HepG2 (cell line): ENCODE results near the gene GNGT2. TPM values are rescaled to one million over a fixed set of nuclear protein-coding genes. Genes with fewer than 3 reads are reported as not detected.

Experiments
- ATAC-seq: fragments of 200-7000 bp; cut with Tn5 transposase; 3 replicates; pipeline ENCODE4 v1.9.1; 2020; ENCODE audit warnings: mild to moderate bottlenecking, moderate library complexity
- BruUV-seq: library from RNA; stranded (reverse); fragments of 400-500 nt; replicated peaks from 2 replicates; lab custom pipeline; 2021; lab: Mats Ljungman, UMichigan
- CTCF ChIA-PET: fragments of 300-600 bp; formaldehyde crosslinking; extraction: SDS; loops from one replicate; lab custom pipeline; 2021; ENCODE audit warnings: low total read pairs, inconsistent platforms, low intra/inter-chr PET ratio; lab: Yijun Ruan, JAX
- POLR2A ChIA-PET: fragments of 350-600 bp; sonication (Branson Sonifier 250); formaldehyde crosslinking; loops from one replicate; lab custom pipeline; 2020; ENCODE audit warnings: antibody characterized with exemption, inconsistent platforms; lab: Yijun Ruan, JAX
- DNase-seq: peaks from one replicate; pipeline ENCODE4 v3.0.0-alpha.2; 2015; ENCODE audit warnings: low spot score
- FAIRE-seq: peaks from 3 replicates; lab custom pipeline; 2011; peaks lifted over from hg19 to GRCh38; lab: Jason Lieb, UNC
- H2AFZ ChIP-seq: one replicate; pipeline ENCODE4 v1.6.1; 2011; ENCODE audit warnings: low read length, inconsistent platforms
- H3K27ac ChIP-seq: fragments of 300-600 bp; 3 replicates; pipeline ENCODE4 v1.8.0; 2011; ENCODE audit warnings: mixed run types, mild to moderate bottlenecking, mixed read lengths, low read length, inconsistent platforms; ENCODE audit not compliant: insufficient read depth; ENCODE audit errors: extremely low read length
- H3K27me3 ChIP-seq, 2 experiments: fragments of 200-600 bp in 1 of 2; 2 replicates in 1 of 2; 3 replicates in 1 of 2; pipeline versions ENCODE4 v1.6.0 to v1.8.0; 2011; ENCODE audit warnings: low read length in 2 of 2, mild to moderate bottlenecking in 2 of 2, moderate library complexity in 2 of 2, inconsistent platforms in 1 of 2; ENCODE audit not compliant: insufficient read depth in 2 of 2, control insufficient read depth in 1 of 2
- H3K36me3 ChIP-seq, 2 experiments: fragments of 200-600 bp in 1 of 2; replicated peaks in 1 of 2; 2 replicates in 1 of 2; 3 replicates in 1 of 2; pipeline versions ENCODE4 v1.5.1 to v1.8.0; 2011; ENCODE audit warnings: low read length in 2 of 2, inconsistent platforms in 1 of 2; ENCODE audit not compliant: insufficient read depth in 2 of 2, control insufficient read depth in 1 of 2
- H3K4me1 ChIP-seq: 2 replicates; pipeline ENCODE4 v1.5.1; 2012; ENCODE audit warnings: low read length, inconsistent platforms; ENCODE audit not compliant: insufficient read depth
- H3K4me2 ChIP-seq: 2 replicates; pipeline ENCODE4 v1.6.0; 2011; ENCODE audit warnings: low read depth, low read length, inconsistent platforms
- H3K4me3 ChIP-seq, 3 experiments: fragments of 200-600 bp in 1 of 3; sonication (generic), shearing (Covaris generic) in 1 of 3; replicated peaks in 1 of 3; 2 replicates each; pipeline ENCODE4 v1.5.1; 2011 to 2016; ENCODE audit warnings: low read length in 3 of 3, inconsistent platforms in 2 of 3, low read depth in 2 of 3, mild to moderate bottlenecking in 2 of 3, control low read depth in 1 of 3, mixed read lengths in 1 of 3; ENCODE audit not compliant: insufficient read depth in 1 of 3
- H3K79me2 ChIP-seq: one replicate; pipeline ENCODE4 v1.6.1; 2011; ENCODE audit warnings: low read length, inconsistent platforms; ENCODE audit not compliant: insufficient read depth
- H3K9ac ChIP-seq: 2 replicates; pipeline ENCODE4 v1.6.0; 2011; ENCODE audit warnings: mild to moderate bottlenecking, low read depth, low read length, inconsistent platforms; ENCODE audit not compliant: insufficient read depth
- H3K9me3 ChIP-seq: 2 replicates; pipeline ENCODE4 v1.5.1; 2012; ENCODE audit warnings: mild to moderate bottlenecking, low read length
- H4K20me1 ChIP-seq: 2 replicates; pipeline ENCODE4 v1.6.0; 2011; ENCODE audit warnings: inconsistent platforms, mild to moderate bottlenecking, low read length, moderate library complexity; ENCODE audit not compliant: insufficient read depth
- HMG20A ChIP-seq: IDR thresholded peaks from 2 replicates; pipeline ENCODE4 v1.6.1; 2016; ENCODE audit warnings: borderline replicate concordance
- HNRNPH1 ChIP-seq: fragments of 200-400 bp; formaldehyde crosslinking; optimal IDR thresholded peaks from 2 replicates; pipeline ENCODE3; 2017; ENCODE audit warnings: mild to moderate bottlenecking, low read depth, low read length
- RAD21 ChIP-seq: fragments of 450-650 bp; formaldehyde crosslinking; IDR thresholded peaks from 2 replicates; pipeline ENCODE4 v1.5.0; 2020; ENCODE audit warnings: mild to moderate bottlenecking
- RFX1 ChIP-seq: fragments of 450-650 bp; IDR thresholded peaks from 2 replicates; pipeline ENCODE4 v1.6.1; 2017
- RFX5 ChIP-seq: IDR thresholded peaks from 2 replicates; pipeline ENCODE4 v1.6.1; 2011; ENCODE audit warnings: low read depth, low read length, improper control_type of control experiment
- RFXAP ChIP-seq: sonication (generic); formaldehyde crosslinking; IDR thresholded peaks from 2 replicates; pipeline ENCODE4 v1.4.0; 2020; ENCODE audit warnings: missing genetic modification reagents, borderline replicate concordance
- ZBTB20 ChIP-seq: sonication (generic); formaldehyde crosslinking; IDR thresholded peaks from 2 replicates; pipeline ENCODE4 v1.8.1; 2023; ENCODE audit warnings: missing genetic modification reagents, low read depth, mild to moderate bottlenecking, borderline replicate concordance
- ZKSCAN5 ChIP-seq: sonication (generic); formaldehyde crosslinking; IDR thresholded peaks from 2 replicates; pipeline ENCODE4 v1.5.1; 2020; ENCODE audit warnings: mild to moderate bottlenecking, missing genetic modification reagents
- ZNF501 ChIP-seq: sonication (generic); formaldehyde crosslinking; IDR thresholded peaks from 2 replicates; pipeline ENCODE4 v1.5.1; 2020; ENCODE audit warnings: mild to moderate bottlenecking, moderate library complexity, missing genetic modification reagents
- ZNF7 ChIP-seq: IDR thresholded peaks from 2 replicates; pipeline ENCODE4 v1.6.1; 2016; ENCODE audit warnings: missing biosample characterization, missing genetic modification reagents
- WGBS: methylation state at CpG from one replicate; pipeline ENCODE4 v1.1.6; 2017; ENCODE audit warnings: low lambda C conversion rate; 5-methylcytosine and 5-hydroxymethylcytosine counted together
- in situ Hi-C: cut with HindIII; loops from 2 replicates; pipeline ENCODE4 v1.10.0; 2017; ENCODE audit warnings: low pct_unique_long_range_greater_than_20kb; ENCODE audit not compliant: extremely low pct_ligation_motif_present
- intact Hi-C: fragments of 100-400 bp; cut with micrococcal nuclease; formaldehyde crosslinking; loops from one replicate; pipeline ENCODE4 v1.10.0; 2022; ENCODE audit not compliant: unreplicated experiment
- polyA plus RNA-seq, 8 experiments: library from polyadenylated mRNA; depleted of rRNA in 3 of 8; stranded (reverse) in 7 of 8; unstranded in 1 of 8; fragments of >200 nt; fragmentation: Illumina TruSeq in 4 of 8; extraction: Trizol in 4 of 8; gene quantifications; 2 replicates each; pipeline versions ENCODE4 v1.2.1 to v1.2.3, GENCODE V29; 2011 to 2016; ENCODE audit warnings: low read depth in 4 of 8, missing spikeins in 1 of 8, mixed read lengths in 1 of 8; ENCODE audit not compliant: insufficient read depth in 1 of 8
- total RNA-seq, 5 experiments: library from RNA; depleted of rRNA; stranded (reverse); fragments of >200 nt; fragmentation: Illumina TruSeq; extraction: Trizol; gene quantifications; 2 replicates each; pipeline ENCODE4 v1.2.3, GENCODE V29; 2016; ENCODE audit warnings: low read depth in 1 of 5
- TF ChIP-seq, protein P1 (sequence below): sonication (generic); formaldehyde crosslinking; IDR thresholded peaks from 2 replicates; pipeline ENCODE4 v1.5.0; 2020; ENCODE audit warnings: mild to moderate bottlenecking, missing genetic modification reagents
- TF ChIP-seq, protein P2 (sequence below): sonication (generic); formaldehyde crosslinking; IDR thresholded peaks from 2 replicates; pipeline ENCODE4 v1.5.0; 2020; ENCODE audit warnings: mild to moderate bottlenecking, missing genetic modification reagents

Gene GNGT2
- total and polyA plus RNA-seq, 2 of the 13 experiments (the other 11 are each of a cell fraction or from before 2014, with no cell fraction given): not detected

GRCh38 chr17:49224997-49225337, 14.6 kb upstream of the GNGT2 start:
- BruUV-seq: no TSS peak
- Histone ChIP-seq H3K9ac (no peak overlapping the region), H3K36me3 (no peaks in the 10 kb centered on the region), H3K79me2 (no peaks in the 10 kb centered on the region), H3K4me2 (no peak overlapping the region), H3K4me1 (peaks cover 32% of the 10 kb centered on the region), H4K20me1 (no peaks in the 10 kb centered on the region)
- ATAC-seq: no peak
- POLR2A ChIA-PET: no interaction called here
- WGBS: 26% methylated on average over 3 of the region's 11 CpGs
- intact Hi-C loops: no loop called here
- TF ChIP-seq RFX5: no peak
- no peak for TF ChIP-seq HNRNPH1
- TF ChIP-seq HMG20A (CRISPR knock-in tag): no peak
- no peak for TF ChIP-seq ZNF501
- TF ChIP-seq, protein P1, sequence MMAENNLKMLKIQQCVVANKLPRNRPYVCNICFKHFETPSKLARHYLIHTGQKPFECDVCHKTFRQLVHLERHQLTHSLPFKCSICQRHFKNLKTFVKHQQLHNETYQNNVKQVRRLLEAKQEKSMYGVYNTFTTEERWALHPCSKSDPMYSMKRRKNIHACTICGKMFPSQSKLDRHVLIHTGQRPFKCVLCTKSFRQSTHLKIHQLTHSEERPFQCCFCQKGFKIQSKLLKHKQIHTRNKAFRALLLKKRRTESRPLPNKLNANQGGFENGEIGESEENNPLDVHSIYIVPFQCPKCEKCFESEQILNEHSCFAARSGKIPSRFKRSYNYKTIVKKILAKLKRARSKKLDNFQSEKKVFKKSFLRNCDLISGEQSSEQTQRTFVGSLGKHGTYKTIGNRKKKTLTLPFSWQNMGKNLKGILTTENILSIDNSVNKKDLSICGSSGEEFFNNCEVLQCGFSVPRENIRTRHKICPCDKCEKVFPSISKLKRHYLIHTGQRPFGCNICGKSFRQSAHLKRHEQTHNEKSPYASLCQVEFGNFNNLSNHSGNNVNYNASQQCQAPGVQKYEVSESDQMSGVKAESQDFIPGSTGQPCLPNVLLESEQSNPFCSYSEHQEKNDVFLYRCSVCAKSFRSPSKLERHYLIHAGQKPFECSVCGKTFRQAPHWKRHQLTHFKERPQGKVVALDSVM (CRISPR knock-in tag): no peak
- no peak for TF ChIP-seq RAD21 (CRISPR knock-in tag)
- no peak for TF ChIP-seq ZNF7 (CRISPR knock-in tag)
- no peak for TF ChIP-seq RFXAP (CRISPR knock-in tag)
- no peak for TF ChIP-seq ZKSCAN5 (CRISPR knock-in tag)
- no peak for TF ChIP-seq ZBTB20
- no peak for TF ChIP-seq RFX1
- TF ChIP-seq, protein P2, sequence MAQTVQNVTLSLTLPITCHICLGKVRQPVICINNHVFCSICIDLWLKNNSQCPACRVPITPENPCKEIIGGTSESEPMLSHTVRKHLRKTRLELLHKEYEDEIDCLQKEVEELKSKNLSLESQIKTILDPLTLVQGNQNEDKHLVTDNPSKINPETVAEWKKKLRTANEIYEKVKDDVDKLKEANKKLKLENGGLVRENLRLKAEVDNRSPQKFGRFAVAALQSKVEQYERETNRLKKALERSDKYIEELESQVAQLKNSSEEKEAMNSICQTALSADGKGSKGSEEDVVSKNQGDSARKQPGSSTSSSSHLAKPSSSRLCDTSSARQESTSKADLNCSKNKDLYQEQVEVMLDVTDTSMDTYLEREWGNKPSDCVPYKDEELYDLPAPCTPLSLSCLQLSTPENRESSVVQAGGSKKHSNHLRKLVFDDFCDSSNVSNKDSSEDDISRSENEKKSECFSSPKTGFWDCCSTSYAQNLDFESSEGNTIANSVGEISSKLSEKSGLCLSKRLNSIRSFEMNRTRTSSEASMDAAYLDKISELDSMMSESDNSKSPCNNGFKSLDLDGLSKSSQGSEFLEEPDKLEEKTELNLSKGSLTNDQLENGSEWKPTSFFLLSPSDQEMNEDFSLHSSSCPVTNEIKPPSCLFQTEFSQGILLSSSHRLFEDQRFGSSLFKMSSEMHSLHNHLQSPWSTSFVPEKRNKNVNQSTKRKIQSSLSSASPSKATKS: no peak
- TF ChIP-seq, all 625 proteins: peak for 0
- in situ Hi-C loops: loop anchor here (5.0 kb wide), 1 partner anchor 43 kb away; no protein-coding TSS in a partner anchor
- Histone ChIP-seq H3K27ac (no peak overlapping the region), H3K27me3 (peaks cover 12 to 74% of the 10 kb centered on the region in 2 experiments; a peak in 4 of 5 replicates), H2AFZ (no peak overlapping the region), H3K9me3 (no peaks in the 10 kb centered on the region), H3K4me3 (no peak overlapping the region)
- CTCF ChIA-PET: no interaction called here
- FAIRE-seq: no peak
- no peak for DNase-seq
